Stimulated activated CD8-positive, alpha-beta memory T cell treated with anti-CD3 and anti-CD28 coated beads, Interleukin-4, amount 100 ng/mL, for 24 hours (primary cell): ENCODE data around the gene FAM72B.
"Not testable (repeated sequence)": the region's sequence is repeated elsewhere in the genome, so short reads cannot be mapped to it uniquely, and the experiment has no call there.

Experiments used
- DNase-seq: peaks from one replicate; pipeline ENCODE4 v3.0.0-alpha.2; 2020; ENCODE audit warnings: low read depth

The FAM72B gene

GRCh38 chr1:121200232-121200631 lies 16.1 kb upstream of the FAM72B start:
- not testable (repeated sequence) for DNase-seq

- not testable (repeated sequence) for DNase-seq
Measured at GRCh38 chr1:121199763-121200162, 15.6 kb upstream of the FAM72B start.

- DNase-seq, result not testable (repeated sequence)
Measured at GRCh38 chr1:121197095-121197882, 13.1 kb upstream of the FAM72B start.

- DNase-seq, result not testable (repeated sequence)
Measured at GRCh38 chr1:121192512-121192911, 8.4 kb upstream of the FAM72B start.

- DNase-seq, result not testable (repeated sequence)
Measured at GRCh38 chr1:121187914-121188313, 3.8 kb upstream of the FAM72B start.

GRCh38 chr1:121186191-121186590 lies 2.1 kb upstream of the FAM72B start:
- not testable (repeated sequence) for DNase-seq

GRCh38 chr1:121185140-121185708 lies 1.1 kb upstream of the FAM72B start:
- not testable (repeated sequence) for DNase-seq

GRCh38 chr1:121183867-121184266 lies 273 bp downstream of the FAM72B start:
- not testable (repeated sequence) for DNase-seq

GRCh38 chr1:121178197-121178596 lies 5.9 kb downstream of the FAM72B start:
- not testable (repeated sequence) for DNase-seq

GRCh38 chr1:121176649-121177048 lies 7.5 kb downstream of the FAM72B start:
- DNase-seq, result not testable (repeated sequence)

- DNase-seq, result not testable (repeated sequence)
Measured at GRCh38 chr1:121168152-121168668, 15.9 kb downstream of the FAM72B start.

- not testable (repeated sequence) for DNase-seq
Measured at GRCh38 chr1:121167225-121167738, 16.9 kb downstream of the FAM72B start.

- DNase-seq, result not testable (repeated sequence)
Measured at GRCh38 chr1:121165296-121165695, 18.8 kb downstream of the FAM72B start.

- DNase-seq, result not testable (repeated sequence)
Measured at GRCh38 chr1:121163850-121164757, 20.0 kb downstream of the FAM72B start.

- not testable (repeated sequence) for DNase-seq
Measured at GRCh38 chr1:121161199-121161901, 22.8 kb downstream of the FAM72B start.

GRCh38 chr1:121160118-121160517 lies 24.0 kb downstream of the FAM72B start:
- DNase-seq, result not testable (repeated sequence)

GRCh38 chr1:121157609-121158008 lies 26.5 kb downstream of the FAM72B start:
- DNase-seq, result not testable (repeated sequence)

GRCh38 chr1:121156958-121157603 lies 27.1 kb downstream of the FAM72B start:
- DNase-seq, result not testable (repeated sequence)

GRCh38 chr1:121155671-121156358 lies 28.3 kb downstream of the FAM72B start:
- not testable (repeated sequence) for DNase-seq

GRCh38 chr1:121154811-121155210 lies 29.3 kb downstream of the FAM72B start:
- DNase-seq, result not testable (repeated sequence)
